Stimulated activated CD4-positive, alpha-beta T cell treated with anti-CD3 and anti-CD28 coated beads, Interleukin-4, amount 100 ng/mL, for 24 hours (primary cell): Measurements from ENCODE around the gene LRRC27.
A peak's percentile ranks its signal among the peaks of the same experiment; 100 is the strongest.

Experiments
- DNase-seq: peaks from one replicate; pipeline ENCODE4 v3.0.0-alpha.2; 2020

LRRC27 gene

DNA sequence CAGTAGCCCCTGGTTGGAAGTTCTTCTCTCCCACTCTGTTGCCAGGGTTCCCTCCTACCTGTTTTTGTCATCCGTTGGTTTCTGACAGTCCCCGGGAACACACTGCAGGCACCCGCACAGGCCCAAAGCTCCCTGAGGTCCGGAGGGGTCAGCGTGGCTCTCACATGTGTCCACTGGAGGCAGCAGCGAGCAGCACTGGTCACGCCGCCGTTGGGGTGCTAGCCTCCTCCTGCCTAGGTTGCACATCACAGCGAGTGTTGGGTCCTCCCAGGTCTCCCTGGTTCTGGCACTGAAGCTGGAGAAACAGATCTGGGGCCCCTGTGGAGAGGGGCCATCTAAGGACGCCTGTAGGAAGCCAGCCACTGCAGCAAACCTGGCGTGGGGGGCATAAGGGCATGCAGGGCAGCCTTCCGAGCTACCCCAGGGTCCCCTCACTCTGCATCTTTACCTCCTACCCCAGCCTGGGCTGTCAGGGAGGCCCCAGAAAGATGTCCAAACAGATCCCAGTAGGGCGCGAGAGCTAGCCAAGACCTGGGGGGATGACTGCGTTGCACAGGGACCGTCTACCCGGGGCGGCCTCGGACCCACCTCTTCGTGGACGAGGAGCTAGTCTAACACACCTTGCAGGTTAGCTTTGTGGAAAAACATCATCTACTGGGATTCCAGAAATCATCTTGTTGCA lies 28.9 kb downstream of the LRRC27 start:
- peak; percentile 25 for DNase-seq

DNA sequence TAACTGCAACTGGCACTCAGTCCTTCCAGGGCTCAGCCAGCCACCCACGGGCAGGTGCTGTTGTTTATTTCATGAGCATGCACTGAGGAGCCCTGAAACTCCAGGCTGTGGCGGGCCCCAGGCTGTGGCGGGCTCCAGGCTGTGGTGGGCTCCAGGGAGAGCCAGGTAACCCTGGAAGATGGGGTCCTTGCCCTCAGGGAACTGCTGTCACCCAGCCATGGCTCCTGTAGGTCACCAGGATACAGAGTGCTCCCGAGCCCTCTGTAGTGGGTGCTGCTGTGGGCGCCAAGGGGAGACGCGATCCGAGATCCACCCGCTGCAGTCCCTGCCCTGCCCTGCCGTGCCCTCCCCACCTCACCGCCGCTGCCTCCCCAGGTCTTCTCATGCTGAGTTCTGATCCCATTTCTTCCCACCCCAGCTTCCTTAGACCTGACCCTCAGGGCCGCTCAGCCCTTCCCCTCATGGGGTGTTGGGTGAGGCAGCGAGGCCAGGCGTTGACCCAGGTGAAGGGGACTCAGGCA lies 29.6 kb downstream of the LRRC27 start:
- DNase-seq, result no peak

DNA sequence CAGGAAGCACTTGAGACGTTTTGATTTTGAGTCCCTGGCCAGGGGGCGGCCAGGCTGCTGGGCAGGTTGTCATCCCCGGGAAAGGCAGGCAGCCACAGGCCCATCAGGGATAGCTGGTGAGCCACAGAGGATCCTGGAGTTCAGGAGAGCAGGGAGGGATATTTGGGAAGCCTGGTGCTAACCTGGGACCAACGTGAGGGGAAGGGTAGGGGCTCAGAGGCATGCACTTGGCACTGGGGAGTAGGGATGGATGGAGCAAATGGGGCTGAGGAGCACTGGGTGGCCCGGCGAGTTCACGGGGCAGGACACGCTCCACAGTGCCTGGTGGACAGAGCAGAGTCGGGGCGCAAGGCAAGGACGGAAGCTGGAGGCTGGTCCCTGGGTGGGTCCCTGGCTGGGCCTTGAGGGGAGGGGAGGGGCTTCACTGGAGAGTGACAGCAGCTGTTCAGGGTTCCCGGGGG lies 30.2 kb downstream of the LRRC27 start:
- DNase-seq, result no peak

DNA sequence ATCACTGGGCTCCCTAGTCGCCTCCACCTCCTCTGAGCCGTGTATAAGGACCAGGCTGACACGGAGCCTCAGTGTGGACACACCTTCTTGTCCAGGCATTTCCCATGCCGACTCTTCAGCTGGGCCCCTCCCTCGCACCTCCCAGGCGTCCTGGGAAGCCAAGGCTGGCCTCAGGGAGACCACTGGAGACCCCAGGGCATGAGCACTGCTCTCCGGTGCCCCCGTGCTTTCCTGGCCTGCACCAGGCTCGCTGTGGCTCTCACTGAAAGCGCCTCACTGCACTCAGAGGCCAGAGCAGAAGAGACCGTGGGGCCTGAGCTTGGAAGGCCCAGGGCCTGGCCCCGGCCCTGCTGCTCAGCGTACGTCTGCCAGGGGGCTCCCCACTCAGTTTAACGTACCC lies 31.4 kb downstream of the LRRC27 start:
- no peak for DNase-seq

DNA sequence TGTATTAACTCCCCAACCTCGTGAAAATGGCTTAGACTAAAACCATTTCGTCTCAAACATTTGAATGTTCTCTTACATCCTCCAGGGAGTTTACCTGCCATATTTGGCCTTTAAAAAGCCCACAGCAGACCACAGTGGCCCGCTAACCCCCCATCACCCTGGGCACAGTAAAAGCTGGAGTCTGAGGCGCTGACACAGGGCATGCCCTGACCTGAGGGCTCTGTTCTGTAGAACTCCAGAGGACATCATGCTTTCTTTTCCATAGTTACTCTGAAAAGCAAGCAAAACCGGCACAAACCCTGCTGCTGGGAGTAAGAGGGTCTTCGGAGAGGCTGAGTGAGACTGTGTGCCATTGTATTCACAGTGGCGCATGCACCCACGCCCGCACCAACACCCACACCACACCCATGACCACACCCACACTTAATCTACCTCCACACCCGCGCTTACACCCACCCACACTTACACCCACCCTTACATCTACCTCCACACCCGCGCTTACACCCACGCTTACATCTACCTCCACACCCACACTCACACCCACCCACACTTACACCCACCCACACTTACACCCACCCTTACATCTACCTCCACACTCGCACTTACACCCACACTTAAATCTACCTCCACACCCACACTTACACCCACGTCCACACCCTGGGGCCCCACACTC lies 32.1 kb downstream of the LRRC27 start:
- peak; percentile 45 for DNase-seq

DNA sequence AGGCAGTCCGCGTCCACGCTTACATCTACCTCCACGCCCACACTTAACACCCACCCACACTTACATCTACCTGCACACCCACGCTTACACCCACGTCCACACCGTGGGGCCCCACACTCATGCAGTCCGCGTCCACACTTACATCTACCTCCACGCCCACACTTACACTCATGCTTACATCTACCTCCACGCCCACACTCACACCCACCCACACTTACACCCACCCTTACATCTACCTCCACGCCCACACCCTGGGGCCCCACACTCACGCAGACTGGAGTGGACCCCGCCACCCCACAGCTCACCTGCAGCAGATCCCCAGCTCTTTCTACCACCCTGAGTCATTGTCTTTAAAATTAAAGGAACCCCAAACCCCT lies 32.6 kb downstream of the LRRC27 start:
- peak; percentile 74 for DNase-seq

DNA sequence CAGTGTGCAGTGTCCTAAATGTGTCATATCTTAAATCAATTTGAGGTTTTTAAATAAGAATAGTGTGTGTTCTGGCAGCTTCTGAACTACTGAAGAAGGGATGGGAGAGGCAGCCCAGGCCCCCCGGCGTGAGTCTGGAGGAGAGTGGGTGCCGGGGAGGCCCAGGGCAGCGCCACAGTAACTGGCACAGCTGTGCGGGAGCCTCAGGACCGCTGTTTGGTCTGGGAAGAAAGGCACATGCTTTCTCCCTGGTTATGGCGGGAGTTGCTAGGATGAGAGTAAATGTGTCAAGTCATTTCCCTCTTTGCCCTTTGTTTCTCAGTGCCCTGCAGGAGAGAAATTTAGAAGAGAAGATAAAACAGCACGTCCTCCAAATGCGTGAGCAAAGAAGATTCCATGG lies 33.1 kb downstream of the LRRC27 start:
- DNase-seq, result no peak

DNA sequence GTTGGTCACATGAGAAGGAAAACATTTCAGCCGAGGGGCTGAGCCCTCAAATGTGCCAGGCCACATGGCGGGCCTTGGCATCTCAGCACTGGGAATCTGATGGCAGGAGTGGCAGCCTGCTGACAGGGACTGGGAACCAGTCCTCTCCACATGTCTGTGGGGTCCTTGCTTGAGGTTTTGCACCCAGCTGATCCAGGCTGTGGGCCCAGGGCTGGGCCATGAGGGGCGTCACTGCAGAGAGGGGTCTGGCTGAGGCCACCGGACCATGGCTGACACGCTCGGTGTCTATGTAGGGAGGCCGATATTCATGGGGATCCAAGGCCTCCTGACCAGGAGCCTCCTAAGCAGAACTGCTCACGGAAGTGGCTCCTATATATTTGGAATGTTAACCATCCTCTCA lies 34.0 kb downstream of the LRRC27 start:
- no peak for DNase-seq

DNA sequence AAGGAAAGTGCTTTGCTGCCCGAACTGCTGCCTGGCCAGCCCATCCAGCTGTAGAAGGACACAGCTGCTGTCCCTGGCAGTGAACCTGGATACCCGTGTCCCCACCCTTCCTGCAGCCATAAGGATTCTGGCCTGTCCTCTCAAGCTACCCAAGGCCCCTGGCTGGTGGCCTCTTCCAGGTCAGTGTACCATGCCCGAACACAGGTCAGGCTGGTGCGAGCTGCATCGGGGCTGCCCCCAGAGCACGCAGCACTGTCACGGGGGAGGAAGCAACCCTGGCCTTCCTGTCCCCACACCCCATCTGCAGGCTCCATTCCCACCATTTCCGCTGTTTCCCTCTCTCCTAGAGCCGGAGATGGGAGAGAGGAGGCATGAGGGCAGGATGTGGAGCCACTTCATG lies 34.5 kb downstream of the LRRC27 start:
- no peak for DNase-seq

DNA sequence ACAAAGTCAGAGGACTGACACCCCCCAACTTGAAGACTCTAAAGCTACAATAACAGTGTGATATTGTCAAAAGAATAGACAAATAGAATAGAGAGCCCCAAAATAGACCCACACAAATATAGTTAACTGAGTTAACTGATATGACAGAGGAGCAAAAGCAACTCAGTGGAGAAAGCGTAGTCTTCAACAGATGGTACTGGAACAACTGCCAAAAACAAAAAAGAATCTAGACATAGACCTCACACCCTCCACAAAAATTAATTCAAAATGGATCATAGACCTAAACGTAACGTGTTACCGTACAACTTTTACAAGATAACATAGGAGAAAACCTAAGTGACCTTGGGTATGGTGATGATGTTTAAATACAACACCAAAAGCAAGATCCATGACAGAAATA lies 36.4 kb downstream of the LRRC27 start:
- no peak for DNase-seq

DNA sequence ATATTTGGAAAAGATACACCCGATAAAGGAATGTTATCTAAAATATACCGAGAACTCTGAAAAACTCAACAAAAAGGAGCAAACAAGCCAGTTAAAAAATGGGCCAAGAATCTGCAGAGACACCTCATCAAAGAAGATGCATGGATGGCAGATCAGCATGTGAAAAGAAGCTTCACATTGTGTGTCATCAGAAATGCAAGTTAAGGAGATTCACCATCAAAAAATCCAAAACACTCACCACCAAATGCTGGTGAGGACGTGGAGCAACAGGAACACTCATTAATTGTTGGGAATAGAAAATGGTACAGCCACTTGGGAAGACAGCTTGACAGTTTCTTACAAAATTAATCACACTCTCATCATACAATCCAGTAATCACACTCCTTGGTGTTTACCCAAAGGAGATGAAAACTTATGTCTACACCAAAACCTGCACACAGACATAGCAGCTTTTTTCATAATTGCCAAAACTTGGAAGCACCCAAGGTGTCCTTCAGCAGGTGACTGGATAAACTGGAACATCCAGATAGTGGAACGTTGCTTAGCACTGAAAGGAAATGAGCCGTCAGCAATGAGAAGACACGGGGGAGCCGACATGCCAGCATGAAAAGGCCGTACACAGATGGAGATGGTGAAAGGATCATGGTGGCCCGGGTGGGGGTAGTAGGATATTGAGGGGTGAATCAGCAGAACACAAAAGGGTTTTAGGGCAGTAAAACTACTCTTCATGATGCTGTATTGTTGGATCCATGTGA lies 37.1 kb downstream of the LRRC27 start:
- no peak for DNase-seq

DNA sequence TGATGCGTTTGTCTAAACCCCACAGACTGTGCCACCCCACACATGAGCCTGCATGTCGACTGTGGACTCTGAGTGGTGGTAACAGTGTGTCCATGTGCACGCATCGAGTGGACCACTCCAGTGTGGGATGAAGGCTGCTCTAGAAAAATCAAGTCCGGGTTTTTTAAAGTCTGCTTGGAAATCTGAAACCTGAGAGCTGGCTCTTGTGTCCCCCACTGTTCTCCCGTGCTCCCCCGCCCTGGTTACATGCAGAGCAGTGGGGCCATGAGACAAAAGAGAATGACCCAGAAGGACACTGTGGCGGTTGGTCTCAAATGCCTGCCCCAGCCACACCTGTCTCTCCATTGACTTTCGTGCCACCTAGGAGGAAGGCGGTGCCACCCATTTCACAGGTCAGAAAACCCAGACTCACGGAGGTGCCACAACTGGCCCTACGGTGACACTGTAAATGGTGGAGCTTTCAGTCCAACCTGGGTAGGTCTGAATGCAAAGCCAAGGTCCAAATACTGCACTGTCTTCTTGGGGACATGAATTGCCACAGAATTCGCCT lies 37.7 kb downstream of the LRRC27 start:
- no peak for DNase-seq

DNA sequence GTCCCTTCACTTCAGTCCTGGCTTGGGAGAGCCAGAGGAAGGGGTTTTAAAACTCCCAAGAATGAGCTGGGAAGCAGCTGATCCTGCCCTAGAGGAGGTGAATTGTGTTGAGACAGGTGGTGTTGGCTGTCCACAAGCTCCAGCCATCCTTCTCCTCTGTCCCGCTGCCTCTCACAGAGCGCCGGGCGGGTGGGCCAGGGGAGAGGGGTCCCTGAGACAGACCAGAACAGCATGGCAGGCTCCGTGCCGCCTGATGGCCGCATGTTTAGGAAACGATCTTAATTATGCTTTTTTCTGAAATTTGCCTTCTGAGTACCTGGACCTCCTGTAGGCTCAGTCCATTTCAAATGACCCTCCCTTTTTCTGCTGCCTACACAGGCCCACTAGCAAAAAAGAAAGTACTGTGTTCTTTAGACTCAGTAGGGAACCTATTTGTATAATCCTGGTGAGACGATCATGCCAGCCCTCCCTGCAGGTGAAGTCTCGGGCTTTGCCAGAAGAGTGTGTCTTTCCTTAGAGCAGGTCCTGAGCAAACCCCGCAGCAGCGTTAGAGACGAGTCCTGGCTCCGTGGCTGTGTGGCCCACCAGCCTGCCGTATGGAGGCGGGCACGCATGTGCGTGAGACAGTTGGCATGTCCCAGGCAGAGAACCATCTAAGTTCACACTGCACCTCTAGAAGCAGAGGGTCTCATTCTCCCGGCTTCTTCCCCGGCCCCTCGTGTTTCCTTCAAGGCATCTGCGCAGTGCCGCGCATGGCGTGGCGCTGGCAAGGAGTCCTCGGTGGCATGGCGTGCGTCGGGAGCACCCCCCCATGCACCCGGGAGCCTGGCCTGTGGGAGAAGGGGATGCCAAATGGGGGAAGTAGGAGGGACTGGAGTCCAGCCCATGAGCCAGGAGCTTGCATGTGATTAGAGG lies 38.7 kb downstream of the LRRC27 start:
- DNase-seq, result no peak

DNA sequence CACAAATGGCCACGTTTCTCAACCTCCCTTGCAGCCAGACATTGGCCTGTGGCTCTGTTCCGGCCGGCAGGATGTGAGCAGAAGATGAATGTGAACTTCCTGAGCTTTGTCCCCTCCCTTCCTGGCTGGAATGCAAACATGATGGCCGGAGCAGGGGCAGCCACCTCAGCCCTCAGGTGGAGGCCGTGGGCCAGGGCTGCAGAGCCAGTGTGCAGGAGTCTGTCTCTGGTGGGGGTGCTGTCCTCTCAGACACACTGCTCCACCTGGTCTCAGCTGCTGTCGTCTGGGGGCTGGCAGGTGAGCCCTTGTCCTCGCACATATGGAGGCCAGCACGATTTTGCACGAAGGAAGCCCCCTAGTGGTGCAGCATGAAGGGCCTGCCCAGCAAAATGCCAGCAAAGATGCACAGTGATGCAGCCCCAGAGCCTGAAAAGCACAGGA lies 39.7 kb downstream of the LRRC27 start:
- no peak for DNase-seq

DNA sequence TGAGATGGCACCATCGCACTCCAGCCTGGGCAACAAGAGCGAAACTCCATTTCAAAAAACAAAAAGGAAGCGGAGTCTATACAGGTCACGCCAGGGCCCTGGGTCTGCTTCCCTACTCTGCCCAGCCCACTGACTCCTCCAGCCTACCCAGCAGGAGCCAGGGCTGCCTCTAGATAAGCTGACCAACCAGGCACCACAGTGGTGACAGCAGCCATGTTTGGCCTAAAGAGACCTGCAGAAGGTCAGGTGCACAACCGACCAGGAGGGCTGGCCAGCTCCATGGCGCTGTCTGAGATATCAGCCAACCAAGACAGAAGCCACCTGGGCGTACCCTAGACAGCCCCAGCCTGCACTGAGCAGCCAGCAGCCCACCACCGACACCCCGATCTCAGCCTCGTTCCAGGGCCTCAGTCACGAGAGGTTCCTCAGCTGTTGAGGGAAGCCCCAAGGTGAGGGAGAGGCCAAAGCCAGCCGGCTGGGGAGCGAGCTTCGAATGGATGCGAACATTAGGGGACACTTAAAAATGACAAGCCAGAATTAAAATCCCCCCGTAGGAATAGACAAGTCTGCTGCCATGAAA lies 40.6 kb downstream of the LRRC27 start:
- DNase-seq, result no peak

DNA sequence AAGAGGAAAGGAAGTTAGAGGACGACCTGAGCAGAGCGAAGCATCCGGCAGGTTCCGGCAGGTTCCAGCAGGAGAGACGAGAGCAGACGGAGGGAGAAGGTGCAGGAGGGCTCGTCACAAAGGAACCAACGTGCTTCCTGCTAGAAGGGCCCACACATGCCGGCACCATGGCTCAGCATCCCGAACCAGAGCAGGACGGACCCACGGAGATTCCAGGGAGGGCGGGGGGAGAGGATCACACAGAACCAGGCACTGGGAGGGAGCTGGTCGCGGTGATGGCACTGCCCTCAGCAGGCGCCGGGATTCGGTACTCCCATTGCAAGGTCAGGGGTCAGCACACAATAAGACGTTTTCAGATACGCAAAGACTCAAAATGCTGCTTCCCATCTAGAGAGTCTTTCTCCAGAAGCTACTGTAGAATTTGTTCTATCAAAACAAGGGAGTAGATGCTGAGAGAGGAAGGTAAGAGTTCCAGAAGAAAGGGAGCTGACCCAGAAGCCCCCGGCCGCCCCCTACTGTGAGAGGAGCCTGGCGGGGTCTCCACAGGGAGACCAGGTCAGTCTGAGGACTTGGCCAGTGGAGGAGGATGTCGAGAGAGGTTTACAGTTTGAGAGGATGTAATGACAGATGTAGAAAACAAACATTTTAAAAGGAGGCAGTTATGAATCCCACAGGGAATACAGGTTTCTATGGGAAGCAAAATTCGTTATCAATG lies 41.4 kb downstream of the LRRC27 start:
- DNase-seq, result no peak

DNA sequence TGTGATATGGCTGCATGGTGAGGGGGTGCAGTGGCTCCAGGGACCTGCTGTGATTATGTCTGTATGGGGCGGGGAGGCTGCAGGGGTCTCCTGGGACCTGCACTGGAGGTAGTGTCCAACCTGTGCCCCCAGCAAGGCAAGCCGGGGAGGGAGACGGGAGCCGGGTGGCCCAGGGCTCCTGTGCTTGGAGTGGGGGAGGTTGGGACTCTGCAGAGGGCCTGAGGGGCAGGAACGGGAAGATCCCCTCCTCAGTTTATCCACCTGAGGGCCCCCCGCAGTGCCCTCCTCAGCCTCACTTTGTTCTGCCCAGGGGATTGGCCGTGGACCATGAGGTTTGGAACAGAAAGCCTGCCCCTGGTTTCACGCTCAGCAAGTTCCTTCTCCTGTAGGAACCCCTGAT lies 42.2 kb downstream of the LRRC27 start:
- DNase-seq, result no peak

DNA sequence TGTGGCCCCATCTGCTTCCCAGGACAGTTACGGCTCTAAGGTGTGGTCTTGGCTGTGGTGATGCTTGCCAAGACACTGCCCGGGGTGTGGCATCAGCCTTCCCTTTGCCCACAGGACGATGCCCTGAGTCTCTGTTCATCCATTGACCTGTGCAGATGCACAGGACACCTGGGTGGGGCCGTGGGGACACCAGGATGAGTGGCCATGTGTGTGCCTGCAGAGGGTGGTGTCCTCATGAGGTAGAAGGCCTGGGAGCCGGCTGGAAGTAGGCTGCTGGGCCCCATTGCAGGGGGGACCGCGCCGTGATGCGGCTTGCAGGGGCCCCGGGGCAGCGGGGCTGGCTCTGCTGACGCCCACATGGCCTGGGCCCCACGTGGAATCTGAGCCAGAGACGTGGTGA lies 42.6 kb downstream of the LRRC27 start:
- no peak for DNase-seq

DNA sequence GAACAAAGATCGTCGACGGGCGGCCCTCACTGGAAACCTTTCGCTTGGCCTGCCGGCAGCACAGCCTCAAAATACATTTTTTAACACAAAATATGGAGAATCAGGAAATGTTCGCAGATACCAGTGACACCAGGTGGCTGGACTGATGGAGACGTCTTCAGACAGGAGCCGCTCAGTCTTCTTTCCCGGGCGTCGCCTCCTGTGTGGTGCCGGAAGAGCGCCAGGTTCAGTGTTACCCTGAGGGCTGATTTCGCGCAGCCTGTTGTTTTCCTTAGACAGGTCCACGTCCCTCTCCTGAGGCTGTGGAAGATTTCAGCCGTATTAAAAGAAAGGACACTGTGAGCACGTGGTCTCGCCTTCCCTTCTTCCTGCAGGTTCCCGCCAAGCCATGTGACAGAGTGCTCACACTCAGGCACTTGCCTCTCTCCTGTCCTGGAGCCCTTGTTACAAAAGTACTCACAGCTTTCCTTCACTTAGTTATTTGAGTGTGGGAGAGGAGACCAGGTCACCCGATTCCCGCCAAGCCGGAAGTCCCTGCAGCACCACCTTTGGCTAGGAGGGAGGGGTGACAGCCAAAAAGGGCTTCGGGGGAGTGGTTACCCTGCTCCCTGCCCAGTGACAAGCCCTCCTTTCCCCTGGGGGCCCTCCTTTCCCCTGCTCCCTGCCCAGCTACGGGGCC lies 43.3 kb downstream of the LRRC27 start:
- DNase-seq, result no peak

DNA sequence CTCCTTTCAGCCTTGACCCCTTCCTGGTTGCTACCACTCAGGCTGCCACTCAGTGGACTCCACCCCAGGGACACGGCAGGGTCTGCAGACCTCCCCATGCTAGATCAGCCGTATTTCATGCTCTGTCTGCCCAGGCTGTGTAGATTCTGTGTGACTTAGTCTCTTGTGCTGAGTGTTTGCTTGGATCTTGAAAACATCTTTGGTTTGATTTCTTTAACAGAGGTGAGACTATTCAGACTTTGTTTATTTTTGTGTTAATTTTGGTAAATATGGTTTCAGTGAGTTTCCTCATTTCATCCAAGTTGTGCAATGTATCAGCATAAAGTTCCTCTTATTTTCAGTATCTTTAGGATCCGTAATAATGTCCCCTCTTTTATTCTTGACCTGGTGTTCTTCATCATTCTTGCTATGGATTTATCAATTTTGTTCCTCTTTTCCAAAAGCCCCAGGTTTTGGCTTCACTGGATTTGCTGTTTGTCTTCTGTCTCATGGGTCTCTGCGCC lies 43.9 kb downstream of the LRRC27 start:
- no peak for DNase-seq
